Astrocyte of the spinal cord (primary cell): Measurements from ENCODE around the gene CPD.

Source experiments
- DNase-seq: peaks from one replicate; pipeline ENCODE4 v3.0.0; 2011; ENCODE audit warnings: low read depth, low spot score
- H3K4me3 ChIP-seq: 2 replicates; pipeline ENCODE4 v1.5.1; 2011; ENCODE audit warnings: low read depth, mild to moderate bottlenecking, low read length, moderate library complexity
- in situ Hi-C: cut with HindIII; loops from 2 replicates; pipeline ENCODE4 v1.10.0; 2017; ENCODE audit warnings: low sequenced_read_pairs
- TF ChIP-seq, protein P1 (sequence below): IDR thresholded peaks from 2 replicates; pipeline ENCODE4 v1.5.1; 2012; ENCODE audit warnings: low read depth, mild to moderate bottlenecking, low read length, inconsistent platforms

The CPD gene

DNA sequence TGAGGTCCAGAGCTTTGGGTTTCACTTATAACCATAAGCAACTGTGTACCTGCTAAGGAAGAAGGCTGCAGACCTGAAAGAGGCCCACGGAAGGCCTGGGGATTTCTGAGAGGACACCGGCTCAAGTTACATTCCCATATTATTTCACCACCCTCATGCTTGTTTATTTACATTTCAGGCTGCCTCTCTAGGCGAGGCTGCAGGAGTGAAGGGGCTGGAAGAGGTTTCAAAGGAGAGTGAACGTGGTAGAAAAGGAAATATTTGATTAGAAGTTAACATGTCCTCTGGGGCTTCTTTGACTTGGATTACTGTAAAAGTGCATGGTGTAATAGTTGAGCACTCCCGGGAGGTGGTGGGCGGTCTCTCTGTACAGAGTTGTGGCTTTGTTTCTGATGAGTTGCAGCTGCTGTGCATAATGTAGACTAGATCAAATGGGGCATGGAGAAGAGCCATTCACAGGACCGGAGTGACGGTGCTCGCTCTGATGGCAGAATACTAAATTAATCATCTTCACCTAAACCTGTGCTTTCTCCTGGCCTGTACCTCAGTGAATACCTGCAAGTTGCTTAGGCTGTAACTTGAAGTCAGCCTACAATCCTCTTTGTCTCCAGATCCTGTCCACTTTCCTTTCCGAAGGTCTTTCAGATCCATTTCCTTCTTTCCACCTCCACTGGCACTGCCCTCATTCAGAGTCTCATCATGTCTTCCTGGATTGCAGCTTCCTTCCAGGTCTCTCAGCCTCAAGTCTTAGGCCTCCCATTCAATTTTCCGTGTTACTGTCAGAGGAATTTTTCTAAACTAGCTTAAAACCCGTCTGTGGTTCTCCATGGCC lies 1.9 kb upstream of the CPD start:
- DNase-seq, result peak; percentile 85
- H3K4me3 ChIP-seq, result no peak overlapping the region
- in situ Hi-C loops, result no loop called here
- TF ChIP-seq, protein P1, sequence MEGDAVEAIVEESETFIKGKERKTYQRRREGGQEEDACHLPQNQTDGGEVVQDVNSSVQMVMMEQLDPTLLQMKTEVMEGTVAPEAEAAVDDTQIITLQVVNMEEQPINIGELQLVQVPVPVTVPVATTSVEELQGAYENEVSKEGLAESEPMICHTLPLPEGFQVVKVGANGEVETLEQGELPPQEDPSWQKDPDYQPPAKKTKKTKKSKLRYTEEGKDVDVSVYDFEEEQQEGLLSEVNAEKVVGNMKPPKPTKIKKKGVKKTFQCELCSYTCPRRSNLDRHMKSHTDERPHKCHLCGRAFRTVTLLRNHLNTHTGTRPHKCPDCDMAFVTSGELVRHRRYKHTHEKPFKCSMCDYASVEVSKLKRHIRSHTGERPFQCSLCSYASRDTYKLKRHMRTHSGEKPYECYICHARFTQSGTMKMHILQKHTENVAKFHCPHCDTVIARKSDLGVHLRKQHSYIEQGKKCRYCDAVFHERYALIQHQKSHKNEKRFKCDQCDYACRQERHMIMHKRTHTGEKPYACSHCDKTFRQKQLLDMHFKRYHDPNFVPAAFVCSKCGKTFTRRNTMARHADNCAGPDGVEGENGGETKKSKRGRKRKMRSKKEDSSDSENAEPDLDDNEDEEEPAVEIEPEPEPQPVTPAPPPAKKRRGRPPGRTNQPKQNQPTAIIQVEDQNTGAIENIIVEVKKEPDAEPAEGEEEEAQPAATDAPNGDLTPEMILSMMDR, result peak; percentile 3

DNA sequence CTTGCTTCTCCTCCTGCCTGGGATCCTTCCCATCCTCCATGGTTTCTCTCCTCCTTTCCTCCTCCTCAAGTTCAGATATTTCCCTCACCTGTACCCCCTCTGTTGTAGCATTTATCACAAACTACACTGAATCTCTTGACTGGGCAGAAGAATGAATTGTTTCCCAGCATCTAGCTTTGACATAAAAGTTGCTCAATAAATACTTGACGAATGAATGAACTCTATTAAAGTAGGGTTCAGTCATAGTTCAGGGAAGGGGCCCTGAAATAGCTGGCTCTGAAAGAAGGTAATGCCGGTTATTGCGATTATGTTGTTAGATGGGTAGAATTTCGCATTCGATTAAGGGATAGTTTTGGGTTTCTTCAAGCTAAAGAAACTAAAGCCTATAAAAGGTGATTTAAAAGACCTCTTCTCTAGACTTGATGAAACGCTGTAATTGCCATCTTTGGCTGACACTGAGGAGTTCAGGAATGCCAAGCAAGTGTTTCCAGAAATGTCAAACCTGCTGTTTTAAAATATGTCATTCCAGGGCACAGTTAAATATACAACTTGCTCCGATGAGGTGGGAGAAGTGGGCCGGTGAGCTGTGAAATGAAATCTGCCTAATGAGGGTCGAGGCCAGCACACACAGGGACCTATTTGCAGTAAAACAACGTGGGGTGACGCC lies 1.0 kb upstream of the CPD start:
- no peak for DNase-seq
- H3K4me3 ChIP-seq, result no peak overlapping the region
- in situ Hi-C loops, result no loop called here
- TF ChIP-seq, protein P1, result no peak

DNA sequence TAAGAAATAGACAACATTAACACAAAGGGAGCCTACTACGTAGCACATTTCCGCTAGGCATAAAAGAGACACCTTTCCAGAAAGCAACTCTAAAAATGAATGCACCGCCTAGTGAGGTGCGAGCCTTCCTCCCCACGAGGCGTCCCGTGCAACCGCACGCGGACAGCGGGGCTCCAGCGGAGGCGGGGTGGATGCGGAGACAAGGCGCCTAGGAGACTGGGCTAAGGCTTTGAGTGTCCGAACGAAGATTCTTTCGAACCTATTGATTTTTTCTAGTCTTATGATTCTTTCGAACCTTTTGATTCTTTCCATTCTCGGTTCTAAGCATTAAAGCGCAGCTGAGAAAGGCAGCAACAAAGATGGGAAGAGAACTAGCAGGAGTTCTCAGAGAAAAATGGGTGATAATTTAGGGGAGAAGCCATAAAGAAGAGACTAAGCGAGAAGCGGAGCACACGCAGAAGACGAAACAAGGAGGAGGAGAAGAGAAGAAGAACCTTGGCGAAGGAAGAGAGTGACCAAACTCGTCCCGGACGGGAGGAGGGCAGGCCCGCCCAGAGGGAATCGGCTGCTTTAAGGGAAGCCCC lies 394 bp upstream of the CPD start:
- DNase-seq, result no peak
- TF ChIP-seq, protein P1, result no peak
- in situ Hi-C loops, result no loop called here
- H3K4me3 ChIP-seq, result peak overlapping the region; percentile 69

DNA sequence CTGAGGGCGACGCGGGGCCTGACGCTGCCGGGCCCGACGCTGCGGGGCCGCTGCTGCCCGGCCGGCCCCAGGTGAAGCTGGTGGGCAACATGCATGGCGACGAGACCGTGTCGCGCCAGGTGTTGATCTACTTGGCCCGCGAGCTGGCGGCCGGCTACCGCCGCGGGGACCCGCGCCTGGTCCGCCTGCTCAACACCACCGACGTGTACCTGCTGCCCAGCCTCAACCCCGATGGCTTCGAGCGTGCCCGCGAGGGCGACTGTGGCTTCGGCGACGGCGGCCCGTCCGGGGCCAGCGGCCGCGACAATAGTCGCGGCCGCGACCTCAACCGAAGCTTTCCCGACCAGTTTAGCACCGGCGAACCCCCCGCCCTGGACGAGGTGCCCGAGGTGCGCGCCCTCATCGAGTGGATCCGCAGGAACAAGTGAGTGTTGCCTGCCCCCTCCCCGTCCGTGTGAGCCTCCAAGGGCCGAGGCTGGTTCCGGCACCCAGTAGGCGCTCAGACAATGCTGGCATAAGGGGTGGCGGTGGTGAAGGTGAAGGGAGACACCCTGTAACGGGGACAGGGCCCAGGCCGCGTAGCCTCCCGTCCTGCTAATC lies 676 bp downstream of the CPD start:
- in situ Hi-C loops, result no loop called here
- H3K4me3 ChIP-seq, result peak overlapping the region; percentile 69
- TF ChIP-seq, protein P1, result no peak
- no peak for DNase-seq

DNA sequence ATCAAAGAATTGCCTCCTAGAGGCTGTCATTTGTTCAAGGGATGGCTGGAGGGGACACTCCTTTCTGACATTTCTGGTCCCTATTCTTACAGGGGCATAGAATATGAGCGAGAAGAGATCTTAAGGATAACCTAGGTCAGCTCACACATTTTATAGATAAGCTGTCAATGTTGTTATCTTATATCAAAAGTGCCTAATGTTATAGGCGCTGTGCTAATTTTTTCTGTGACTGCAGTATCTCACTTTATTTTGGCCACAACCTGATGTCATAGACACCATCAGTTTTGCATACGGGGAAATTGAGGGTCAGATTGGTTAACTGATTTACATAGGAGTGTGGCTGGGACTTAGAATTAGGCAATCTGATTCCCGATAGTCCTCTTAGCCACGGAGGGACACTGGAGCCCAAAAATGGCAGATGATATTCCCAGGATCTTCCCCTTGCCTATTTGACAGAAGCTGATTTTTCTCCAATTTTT lies 1.2 kb downstream of the CPD start:
- H3K4me3 ChIP-seq, result peak overlapping the region; percentile 69
- TF ChIP-seq, protein P1, result peak; percentile 1
- in situ Hi-C loops, result no loop called here
- no peak for DNase-seq

DNA sequence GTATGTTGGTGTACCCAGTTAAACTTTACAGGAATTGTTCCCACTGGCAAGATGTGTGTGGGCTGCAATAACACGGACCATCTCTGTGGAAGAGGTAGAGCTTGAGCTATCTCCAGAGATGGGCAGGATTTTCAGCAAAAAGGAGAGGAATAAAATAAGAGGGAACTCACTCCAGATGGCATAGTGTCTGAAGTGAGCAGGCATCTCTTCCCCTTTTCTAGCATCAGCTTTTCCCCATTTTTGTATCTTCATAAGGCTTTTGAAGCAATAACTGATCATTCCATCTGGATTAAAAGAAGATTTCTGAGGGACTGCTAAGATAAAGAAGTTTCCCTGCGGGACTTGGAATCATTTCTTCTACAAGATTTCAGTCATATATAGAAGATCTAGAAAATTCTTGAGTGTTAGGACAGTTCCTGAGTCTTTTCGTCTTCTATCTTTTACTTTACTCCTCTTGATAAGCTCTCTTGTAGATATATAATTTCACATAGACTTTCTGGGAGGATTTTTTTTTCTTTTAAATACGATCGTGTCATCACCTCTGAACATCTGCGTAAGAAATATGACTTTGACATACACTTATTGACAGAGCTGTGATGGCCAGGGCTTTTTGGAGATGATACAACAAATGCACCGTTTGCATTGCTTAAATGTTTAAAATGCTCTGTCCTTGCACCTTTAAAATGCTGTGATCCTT lies 2.1 kb downstream of the CPD start:
- no peak for DNase-seq
- TF ChIP-seq, protein P1, result no peak
- in situ Hi-C loops, result no loop called here
- H3K4me3 ChIP-seq, result peak overlapping the region; percentile 69
